HepG2 (cell line): Measurements from ENCODE around the gene AGAP3. TPM values are rescaled to one million over a fixed set of nuclear protein-coding genes. Genes with fewer than 3 reads are reported as not detected.

Source experiments
- AGO2 ChIP-seq: fragments of 200-400 bp; formaldehyde crosslinking; optimal IDR thresholded peaks from 2 replicates; pipeline ENCODE3; 2017; ENCODE audit warnings: mild to moderate bottlenecking, low read depth, low read length, moderate library complexity
- FOXK2 ChIP-seq: fragments of 450-650 bp; IDR thresholded peaks from 2 replicates; pipeline ENCODE4 v1.6.1; 2016
- KAT7 ChIP-seq: IDR thresholded peaks from 2 replicates; pipeline ENCODE4 v1.6.1; 2018; ENCODE audit warnings: borderline replicate concordance, missing compliant biosample characterization
- MYPOP ChIP-seq: sonication (generic); formaldehyde crosslinking; IDR thresholded peaks from 2 replicates; pipeline ENCODE4 v1.8.1; 2023; ENCODE audit warnings: mild to moderate bottlenecking, moderate library complexity, missing genetic modification reagents
- PRMT3 ChIP-seq: sonication (generic); formaldehyde crosslinking; IDR thresholded peaks from 2 replicates; pipeline ENCODE4 v1.8.1; 2022; ENCODE audit warnings: low read depth, mild to moderate bottlenecking, moderate library complexity, missing genetic modification reagents, borderline replicate concordance
- RBFOX2 ChIP-seq: fragments of 200-400 bp; formaldehyde crosslinking; IDR thresholded peaks from 2 replicates; pipeline ENCODE4 v1.6.1; 2017; ENCODE audit warnings: low read depth, mild to moderate bottlenecking, low read length
- SCMH1 ChIP-seq: sonication (generic); formaldehyde crosslinking; IDR thresholded peaks from 2 replicates; pipeline ENCODE4 v1.9.0; 2021; ENCODE audit warnings: missing genetic modification reagents, mild to moderate bottlenecking, borderline replicate concordance
- TSC22D2 ChIP-seq: sonication (generic); formaldehyde crosslinking; IDR thresholded peaks from 2 replicates; pipeline ENCODE4 v1.5.1; 2020; ENCODE audit warnings: missing genetic modification reagents, mild to moderate bottlenecking, borderline replicate concordance
- UBTF ChIP-seq: sonication (generic); formaldehyde crosslinking; IDR thresholded peaks from 2 replicates; pipeline ENCODE4 v1.4.0; 2020; ENCODE audit warnings: mild to moderate bottlenecking, missing genetic modification reagents
- ZBTB14 ChIP-seq: sonication (generic); formaldehyde crosslinking; IDR thresholded peaks from 2 replicates; pipeline ENCODE4 v1.4.0; 2020; ENCODE audit warnings: missing genetic modification reagents
- ZFY ChIP-seq: sonication (generic); formaldehyde crosslinking; IDR thresholded peaks from 2 replicates; pipeline ENCODE4 v1.4.0; 2020; ENCODE audit warnings: missing genetic modification reagents
- ZHX1 ChIP-seq: sonication (generic); formaldehyde crosslinking; IDR thresholded peaks from 2 replicates; pipeline ENCODE4 v1.8.1; 2022; ENCODE audit warnings: low read depth, mild to moderate bottlenecking, missing genetic modification reagents
- ZNF558 ChIP-seq: sonication (generic); formaldehyde crosslinking; IDR thresholded peaks from 2 replicates; pipeline ENCODE4 v1.9.0; 2022; ENCODE audit warnings: mild to moderate bottlenecking, missing genetic modification reagents, borderline replicate concordance
- polyA plus RNA-seq, 8 experiments: library from polyadenylated mRNA; depleted of rRNA in 3 of 8; stranded (reverse) in 7 of 8; unstranded in 1 of 8; fragments of >200 nt; fragmentation: Illumina TruSeq in 4 of 8; extraction: Trizol in 4 of 8; gene quantifications; 2 replicates each; pipeline versions ENCODE4 v1.2.1 to v1.2.3, GENCODE V29; 2011 to 2016; ENCODE audit warnings: low read depth in 4 of 8, missing spikeins in 1 of 8, mixed read lengths in 1 of 8; ENCODE audit not compliant: insufficient read depth in 1 of 8
- total RNA-seq, 5 experiments: library from RNA; depleted of rRNA; stranded (reverse); fragments of >200 nt; fragmentation: Illumina TruSeq; extraction: Trizol; gene quantifications; 2 replicates each; pipeline ENCODE4 v1.2.3, GENCODE V29; 2016; ENCODE audit warnings: low read depth in 1 of 5
- TF ChIP-seq, protein P1 (sequence below): sonication (generic); formaldehyde crosslinking; IDR thresholded peaks from 2 replicates; pipeline ENCODE4 v1.4.0; 2020; ENCODE audit warnings: low read depth, missing genetic modification reagents
- TF ChIP-seq, protein P2 (sequence below): sonication (generic); formaldehyde crosslinking; IDR thresholded peaks from 2 replicates; pipeline ENCODE4 v1.8.0; 2022; ENCODE audit warnings: missing genetic modification reagents, mild to moderate bottlenecking, inconsistent platforms, borderline replicate concordance

Gene AGAP3
- total and polyA plus RNA-seq, 2 of the 13 experiments (the other 11 are each of a cell fraction or from before 2014, with no cell fraction given), result 31.3 to 61.4 TPM

DNA sequence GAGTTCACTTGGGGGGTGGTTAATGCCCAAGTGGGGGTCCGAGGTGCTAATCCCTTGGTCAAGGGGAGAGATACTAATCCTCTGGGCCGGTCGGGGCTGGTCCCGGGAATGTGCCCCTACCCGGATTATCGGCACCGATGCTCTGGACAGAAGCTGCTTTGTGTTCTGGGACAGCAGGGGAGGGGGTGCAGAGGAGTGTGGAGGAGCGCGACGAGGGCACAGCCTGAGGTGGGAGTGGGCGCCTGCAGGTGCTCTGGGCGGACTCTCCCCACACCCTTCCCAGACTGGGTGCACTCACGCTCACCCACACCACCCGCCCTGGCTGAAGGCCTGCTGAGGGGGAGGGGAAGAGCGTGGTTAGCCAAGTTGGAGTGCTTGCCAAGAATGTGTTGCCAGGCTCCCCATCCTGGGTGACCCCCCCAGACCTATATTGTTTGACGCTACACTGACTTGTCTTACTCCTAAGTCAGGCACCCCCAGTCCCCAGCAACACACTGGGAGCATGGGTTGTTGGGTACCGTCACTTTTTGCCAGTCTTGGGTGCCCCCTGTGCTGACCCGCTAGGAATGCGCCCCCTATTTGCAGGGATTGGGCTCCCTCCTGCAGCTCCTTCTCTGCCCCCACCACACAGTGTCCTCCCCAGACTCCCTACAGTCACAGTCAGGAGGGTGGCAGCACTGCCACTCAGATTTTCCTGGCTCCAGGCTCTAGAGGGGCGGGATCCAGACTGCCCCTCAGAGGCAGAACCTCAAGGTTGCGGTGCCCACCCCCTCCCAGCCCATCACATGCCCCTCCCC, 25.7 kb upstream of the AGAP3 start (continued):
- TF ChIP-seq, protein P1, sequence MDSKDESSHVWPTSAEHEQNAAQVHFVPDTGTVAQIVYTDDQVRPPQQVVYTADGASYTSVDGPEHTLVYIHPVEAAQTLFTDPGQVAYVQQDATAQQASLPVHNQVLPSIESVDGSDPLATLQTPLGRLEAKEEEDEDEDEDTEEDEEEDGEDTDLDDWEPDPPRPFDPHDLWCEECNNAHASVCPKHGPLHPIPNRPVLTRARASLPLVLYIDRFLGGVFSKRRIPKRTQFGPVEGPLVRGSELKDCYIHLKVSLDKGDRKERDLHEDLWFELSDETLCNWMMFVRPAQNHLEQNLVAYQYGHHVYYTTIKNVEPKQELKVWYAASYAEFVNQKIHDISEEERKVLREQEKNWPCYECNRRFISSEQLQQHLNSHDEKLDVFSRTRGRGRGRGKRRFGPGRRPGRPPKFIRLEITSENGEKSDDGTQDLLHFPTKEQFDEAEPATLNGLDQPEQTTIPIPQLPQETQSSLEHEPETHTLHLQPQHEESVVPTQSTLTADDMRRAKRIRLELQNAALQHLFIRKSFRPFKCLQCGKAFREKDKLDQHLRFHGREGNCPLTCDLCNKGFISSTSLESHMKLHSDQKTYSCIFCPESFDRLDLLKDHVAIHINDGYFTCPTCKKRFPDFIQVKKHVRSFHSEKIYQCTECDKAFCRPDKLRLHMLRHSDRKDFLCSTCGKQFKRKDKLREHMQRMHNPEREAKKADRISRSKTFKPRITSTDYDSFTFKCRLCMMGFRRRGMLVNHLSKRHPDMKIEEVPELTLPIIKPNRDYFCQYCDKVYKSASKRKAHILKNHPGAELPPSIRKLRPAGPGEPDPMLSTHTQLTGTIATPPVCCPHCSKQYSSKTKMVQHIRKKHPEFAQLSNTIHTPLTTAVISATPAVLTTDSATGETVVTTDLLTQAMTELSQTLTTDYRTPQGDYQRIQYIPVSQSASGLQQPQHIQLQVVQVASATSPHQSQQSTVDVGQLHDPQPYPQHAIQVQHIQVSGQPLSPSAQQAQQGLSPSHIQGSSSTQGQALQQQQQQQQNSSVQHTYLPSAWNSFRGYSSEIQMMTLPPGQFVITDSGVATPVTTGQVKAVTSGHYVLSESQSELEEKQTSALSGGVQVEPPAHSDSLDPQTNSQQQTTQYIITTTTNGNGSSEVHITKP (CRISPR knock-in tag), result no peak
- TF ChIP-seq FOXK2, result no peak
- TF ChIP-seq ZBTB14 (CRISPR knock-in tag), result 0 out of 2 replicates have a peak, but pooled peaks have one; percentile 20
- no peak for TF ChIP-seq SCMH1 (CRISPR knock-in tag)
- TF ChIP-seq PRMT3 (CRISPR knock-in tag), result no peak
- peak; percentile 16; the same call in 1 of the 2 replicates for TF ChIP-seq ZFY (CRISPR knock-in tag)
- TF ChIP-seq KAT7 (CRISPR knock-in tag), result no peak
- no peak for TF ChIP-seq MYPOP (CRISPR knock-in tag)
- TF ChIP-seq TSC22D2, result no peak
- TF ChIP-seq UBTF (CRISPR knock-in tag), result peak; percentile 33
- 0 out of 2 replicates have a peak, but pooled peaks have one; percentile 25 for TF ChIP-seq RBFOX2
- no peak for TF ChIP-seq ZNF558 (CRISPR knock-in tag)
- TF ChIP-seq ZHX1 (CRISPR knock-in tag), result 0 out of 2 replicates have a peak, but pooled peaks have one; percentile 14
- TF ChIP-seq, protein P2, sequence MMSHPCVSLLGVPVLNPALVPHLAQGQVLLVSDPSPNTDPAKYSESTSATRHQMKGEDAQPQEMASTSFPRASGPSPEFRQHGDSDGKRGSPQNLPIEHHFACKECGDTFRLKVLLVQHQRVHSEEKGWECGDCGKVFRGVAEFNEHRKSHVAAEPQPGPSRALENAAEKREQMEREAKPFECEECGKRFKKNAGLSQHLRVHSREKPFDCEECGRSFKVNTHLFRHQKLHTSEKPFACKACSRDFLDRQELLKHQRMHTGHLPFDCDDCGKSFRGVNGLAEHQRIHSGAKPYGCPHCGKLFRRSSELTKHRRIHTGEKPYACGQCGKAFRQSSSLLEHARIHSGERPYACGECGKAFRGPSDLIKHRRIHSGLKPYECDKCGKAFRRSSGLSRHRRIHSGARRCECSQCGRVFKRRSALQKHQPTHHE (CRISPR knock-in tag), result no peak
- TF ChIP-seq AGO2, result peak; percentile 36
